Smooth muscle cell (in vitro differentiated cells): Measurements from ENCODE around the gene RABEPK. TPM values are rescaled to one million over a fixed set of nuclear protein-coding genes. Genes with fewer than 3 reads are reported as not detected.
A peak's percentile ranks its signal among the peaks of the same experiment; 100 is the strongest.

Experiments used
- DNase-seq: peaks from one replicate; lab custom pipeline; 2025; ENCODE audit not compliant: unreplicated experiment; lab: John Stamatoyannopoulos, UW
- H2AFZ ChIP-seq: fragments of 200-600 bp; sonication (generic); 2 replicates; pipeline ENCODE4 v1.6.0; 2016; ENCODE audit warnings: antibody characterized with exemption, low read depth, mild to moderate bottlenecking
- H3F3A ChIP-seq: fragments of 200-600 bp; sonication (generic); 2 replicates; pipeline ENCODE4 v1.6.0; 2017; ENCODE audit warnings: antibody characterized with exemption, low read depth
- H3K27ac ChIP-seq: fragments of 200-600 bp; sonication (generic); 2 replicates; pipeline ENCODE4 v1.5.1; 2016; ENCODE audit warnings: low read depth, mild to moderate bottlenecking
- H3K27me3 ChIP-seq: fragments of 200-600 bp; sonication (generic); 2 replicates; pipeline ENCODE4 v1.6.1; 2016; ENCODE audit warnings: low read depth, mild to moderate bottlenecking
- H3K36me3 ChIP-seq: fragments of 200-600 bp; sonication (generic); 2 replicates; pipeline ENCODE4 v1.5.1; 2016; ENCODE audit warnings: low read depth
- H3K4me1 ChIP-seq: fragments of 200-600 bp; sonication (generic); 2 replicates; pipeline ENCODE4 v1.5.1; 2016; ENCODE audit warnings: low read depth
- H3K4me2 ChIP-seq: fragments of 200-600 bp; sonication (generic); 2 replicates; pipeline ENCODE4 v1.6.0; 2016; ENCODE audit warnings: mild to moderate bottlenecking
- H3K4me3 ChIP-seq: fragments of 200-600 bp; sonication (generic); 2 replicates; pipeline ENCODE4 v1.5.1; 2016; ENCODE audit warnings: mild to moderate bottlenecking
- H3K79me2 ChIP-seq: fragments of 200-600 bp; sonication (generic); 2 replicates; pipeline ENCODE4 v1.6.0; 2016; ENCODE audit warnings: low read depth, mild to moderate bottlenecking
- H3K9ac ChIP-seq: fragments of 200-600 bp; sonication (generic); 2 replicates; pipeline ENCODE4 v1.6.0; 2016; ENCODE audit warnings: low read depth
- H3K9me3 ChIP-seq: fragments of 200-600 bp; sonication (generic); replicated peaks from 2 replicates; pipeline ENCODE4 v1.5.1; 2016; ENCODE audit warnings: low read depth
- H4K20me1 ChIP-seq: fragments of 200-600 bp; sonication (generic); 2 replicates; pipeline ENCODE4 v1.6.0; 2016; ENCODE audit warnings: low read depth
- WGBS: methylation state at CpG from one replicate; pipeline ENCODE4 v1.1.7; 2016; ENCODE audit warnings: low lambda C conversion rate; 5-methylcytosine and 5-hydroxymethylcytosine counted together
- polyA plus RNA-seq: library from polyadenylated mRNA; unstranded; fragments of >200 nt; fragmentation: Nextera tagmentation; extraction: Ambion mirVana; gene quantifications from 2 replicates; pipeline ENCODE4 v1.2.1, GENCODE V29; 2016
- total RNA-seq: library from RNA; depleted of rRNA; stranded (reverse); fragments of >200 nt; gene quantifications from 2 replicates; pipeline ENCODE4 v1.2.3, GENCODE V29; 2014
- TF ChIP-seq, protein P1 (sequence below): fragments of 200-600 bp; sonication (generic); IDR thresholded peaks from 2 replicates; pipeline ENCODE4 v1.5.1; 2017; ENCODE audit warnings: borderline replicate concordance, mild to moderate bottlenecking, antibody characterized with exemption; ENCODE audit not compliant: insufficient read depth, poor library complexity, severe bottlenecking

The RABEPK gene
- total and polyA plus RNA-seq, 2 experiments from 2014 or later = 20.9 to 42.9 TPM

- Histone ChIP-seq H3K9me3 (no peaks in the 10 kb centered on the region), H3F3A (no peaks in the 10 kb centered on the region), H3K79me2 (peaks cover 99% of the 10 kb centered on the region), H3K9ac (no peak overlapping the region), H3K4me3 (no peak overlapping the region), H3K27me3 (no peaks in the 10 kb centered on the region), H4K20me1 (peaks cover 97% of the 10 kb centered on the region), H3K4me1 (no peaks in the 10 kb centered on the region), H3K36me3 (no peaks in the 10 kb centered on the region), H2AFZ (no peak overlapping the region), H3K4me2 (no peak overlapping the region), H3K27ac (no peak overlapping the region)
- TF ChIP-seq, protein P1, sequence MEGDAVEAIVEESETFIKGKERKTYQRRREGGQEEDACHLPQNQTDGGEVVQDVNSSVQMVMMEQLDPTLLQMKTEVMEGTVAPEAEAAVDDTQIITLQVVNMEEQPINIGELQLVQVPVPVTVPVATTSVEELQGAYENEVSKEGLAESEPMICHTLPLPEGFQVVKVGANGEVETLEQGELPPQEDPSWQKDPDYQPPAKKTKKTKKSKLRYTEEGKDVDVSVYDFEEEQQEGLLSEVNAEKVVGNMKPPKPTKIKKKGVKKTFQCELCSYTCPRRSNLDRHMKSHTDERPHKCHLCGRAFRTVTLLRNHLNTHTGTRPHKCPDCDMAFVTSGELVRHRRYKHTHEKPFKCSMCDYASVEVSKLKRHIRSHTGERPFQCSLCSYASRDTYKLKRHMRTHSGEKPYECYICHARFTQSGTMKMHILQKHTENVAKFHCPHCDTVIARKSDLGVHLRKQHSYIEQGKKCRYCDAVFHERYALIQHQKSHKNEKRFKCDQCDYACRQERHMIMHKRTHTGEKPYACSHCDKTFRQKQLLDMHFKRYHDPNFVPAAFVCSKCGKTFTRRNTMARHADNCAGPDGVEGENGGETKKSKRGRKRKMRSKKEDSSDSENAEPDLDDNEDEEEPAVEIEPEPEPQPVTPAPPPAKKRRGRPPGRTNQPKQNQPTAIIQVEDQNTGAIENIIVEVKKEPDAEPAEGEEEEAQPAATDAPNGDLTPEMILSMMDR = no peak
- DNase-seq = no peak
- WGBS = 92% methylated on average over 1 of the region's 1 CpG
Measured at GRCh38 chr9:125269014-125269397, 68.7 kb downstream of the RABEPK start.

- Histone ChIP-seq H3K36me3 (no peaks in the 10 kb centered on the region), H3K9ac (no peak overlapping the region), H4K20me1 (peaks cover 97% of the 10 kb centered on the region), H3K4me1 (no peaks in the 10 kb centered on the region), H3K4me2 (no peak overlapping the region), H3K79me2 (peaks cover 99% of the 10 kb centered on the region), H2AFZ (no peak overlapping the region), H3F3A (no peaks in the 10 kb centered on the region), H3K27ac (peak overlapping the region; percentile 76), H3K9me3 (no peaks in the 10 kb centered on the region), H3K4me3 (no peak overlapping the region), H3K27me3 (no peaks in the 10 kb centered on the region)
- TF ChIP-seq, protein P1 = no peak
- 81% methylated on average over 5 of the region's 5 CpGs for WGBS
- no peak for DNase-seq
Measured at GRCh38 chr9:125271081-125271480, 70.7 kb downstream of the RABEPK start.

DNA sequence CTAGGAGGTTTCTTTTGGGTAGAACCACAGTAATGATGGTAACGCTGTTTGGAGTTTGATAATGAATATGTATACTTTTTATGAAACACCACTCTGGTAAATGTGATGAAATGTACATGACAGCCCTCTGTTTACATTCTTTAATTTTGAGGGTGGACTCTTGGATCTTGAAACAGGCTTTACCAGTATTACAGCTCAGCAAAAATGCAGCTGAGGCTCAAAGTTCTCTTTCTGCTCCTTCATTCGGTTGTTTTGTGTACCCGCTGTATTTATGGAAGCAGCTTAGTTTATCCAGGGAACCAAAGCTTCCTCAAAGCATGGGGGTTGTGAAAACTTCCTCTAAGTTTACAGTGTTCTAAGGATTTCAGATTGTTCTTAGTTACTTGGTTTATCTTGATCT is 72.4 kb downstream of the RABEPK start:
- no peaks in the 10 kb centered on the region for H3K9me3 ChIP-seq
- H2AFZ ChIP-seq = no peak overlapping the region
- H3F3A ChIP-seq = no peaks in the 10 kb centered on the region
- 44% methylated on average over 3 of the region's 3 CpGs for WGBS
- H3K4me2 ChIP-seq = peak overlapping the region; percentile 64
- no peaks in the 10 kb centered on the region for H3K4me1 ChIP-seq
- TF ChIP-seq, protein P1 = no peak
- no peak for DNase-seq
- peak overlapping the region; percentile 27 for H3K9ac ChIP-seq
- H4K20me1 ChIP-seq = peaks cover 97% of the 10 kb centered on the region
- H3K79me2 ChIP-seq = peaks cover 99% of the 10 kb centered on the region
- H3K36me3 ChIP-seq = no peaks in the 10 kb centered on the region
- peak overlapping the region; percentile 76 for H3K27ac ChIP-seq
- H3K4me3 ChIP-seq = no peak overlapping the region
- H3K27me3 ChIP-seq = no peaks in the 10 kb centered on the region

GRCh38 chr9:125276771-125277170 is 76.4 kb downstream of the RABEPK start:
- Histone ChIP-seq H3K9me3 (no peaks in the 10 kb centered on the region), H3K27me3 (no peaks in the 10 kb centered on the region), H3K9ac (no peak overlapping the region), H2AFZ (no peak overlapping the region), H3K36me3 (no peaks in the 10 kb centered on the region), H3K4me1 (no peaks in the 10 kb centered on the region), H4K20me1 (peaks cover 100% of the 10 kb centered on the region), H3F3A (no peaks in the 10 kb centered on the region), H3K27ac (no peak overlapping the region), H3K79me2 (peaks cover 99% of the 10 kb centered on the region), H3K4me3 (no peak overlapping the region), H3K4me2 (no peak overlapping the region)
- TF ChIP-seq, protein P1 = no peak
- no peak for DNase-seq
- 99% methylated on average over 4 of the region's 4 CpGs for WGBS
